PC-3 (cell line): Measurements from ENCODE around the gene ESRRB. TPM values are rescaled to one million over a fixed set of nuclear protein-coding genes. Genes with fewer than 3 reads are reported as not detected.

Source experiments
- ATAC-seq: fragments of 200-7000 bp; cut with Tn5 transposase; 2 replicates; pipeline ENCODE4 v1.9.1; 2020; ENCODE audit warnings: mild to moderate bottlenecking, moderate library complexity
- BruUV-seq: library from RNA; stranded (reverse); fragments of 400-500 nt; replicated peaks from 2 replicates; lab custom pipeline; 2021; lab: Mats Ljungman, UMichigan
- CTCF ChIA-PET: fragments of 300-600 bp; sonication (Branson Sonifier 250); formaldehyde crosslinking; loops from one replicate; lab custom pipeline; 2022; ENCODE audit warnings: antibody characterized with exemption; lab: Charles Lee
- POLR2A ChIA-PET: fragments of 300-600 bp; sonication (Branson Sonifier 250); formaldehyde crosslinking; loops from one replicate; lab custom pipeline; 2022; ENCODE audit warnings: antibody characterized with exemption; ENCODE audit not compliant: unreplicated experiment; lab: Charles Lee
- DNase-seq: peaks from one replicate; pipeline ENCODE4 v3.0.0-alpha.2; 2015
- H2AFZ ChIP-seq: fragments of 300-600 bp; sonication (generic); 2 replicates; pipeline ENCODE4 v1.6.0; 2016; ENCODE audit warnings: antibody characterized with exemption, low read length
- H3F3A ChIP-seq: fragments of 300-600 bp; sonication (generic); one replicate; pipeline ENCODE4 v1.6.0; 2017; ENCODE audit warnings: antibody characterized with exemption, low read length, control low read depth, mild to moderate bottlenecking; ENCODE audit not compliant: unreplicated experiment
- H3K27ac ChIP-seq: fragments of 300-600 bp; sonication (generic); 2 replicates; pipeline ENCODE4 v1.5.1; 2016; ENCODE audit warnings: mild to moderate bottlenecking, low read length
- H3K27me3 ChIP-seq: fragments of 300-600 bp; sonication (generic); 2 replicates; pipeline ENCODE4 v1.6.1; 2016; ENCODE audit warnings: low read length, mixed read lengths
- H3K36me3 ChIP-seq: fragments of 300-600 bp; sonication (generic); 2 replicates; pipeline ENCODE4 v1.6.1; 2016; ENCODE audit warnings: low read depth, mixed run types, low read length, mixed read lengths
- H3K4me1 ChIP-seq: fragments of 300-600 bp; sonication (generic); 2 replicates; pipeline ENCODE4 v1.5.1; 2016; ENCODE audit warnings: low read length; ENCODE audit not compliant: insufficient read depth
- H3K4me2 ChIP-seq: fragments of 300-600 bp; sonication (generic); 2 replicates; pipeline ENCODE4 v1.6.0; 2016; ENCODE audit warnings: low read length
- H3K4me3 ChIP-seq: fragments of 300-600 bp; sonication (generic); 2 replicates; pipeline ENCODE4 v1.5.1; 2016; ENCODE audit warnings: mild to moderate bottlenecking, low read length, mixed read lengths
- H3K79me2 ChIP-seq: fragments of 300-600 bp; sonication (generic); 2 replicates; pipeline ENCODE4 v1.6.1; 2017; ENCODE audit warnings: low read length, mixed read lengths
- H3K9ac ChIP-seq: fragments of 300-600 bp; sonication (generic); 2 replicates; pipeline ENCODE4 v1.6.0; 2016; ENCODE audit warnings: mild to moderate bottlenecking, low read length
- H3K9me2 ChIP-seq: fragments of 300-600 bp; sonication (generic); replicated peaks from 2 replicates; pipeline ENCODE4 v1.6.1; 2016; ENCODE audit warnings: mixed run types, low read length, mixed read lengths
- H3K9me3 ChIP-seq: fragments of 300-600 bp; sonication (generic); 2 replicates; pipeline ENCODE4 v1.6.1; 2016; ENCODE audit warnings: low read length, mixed read lengths
- H4K20me1 ChIP-seq: fragments of 300-600 bp; sonication (generic); 2 replicates; pipeline ENCODE4 v1.6.1; 2016; ENCODE audit warnings: low read length, mixed read lengths
- CTCF ChIP-seq: fragments of 300-600 bp; sonication (generic); conservative IDR thresholded peaks from 2 replicates; pipeline ENCODE4 v1.5.1; 2017; ENCODE audit warnings: antibody characterized with exemption, low read depth, mild to moderate bottlenecking, low read length
- EZH2 ChIP-seq: fragments of 300-600 bp; sonication (generic); IDR thresholded peaks from one replicate; pipeline ENCODE4 v1.6.1; 2017; ENCODE audit warnings: antibody characterized with exemption, mild to moderate bottlenecking, low read length; ENCODE audit not compliant: unreplicated experiment
- EZH2phosphoT487 ChIP-seq: fragments of 300-600 bp; sonication (generic); IDR thresholded peaks from 2 replicates; pipeline ENCODE4 v1.6.1; 2018; ENCODE audit warnings: mild to moderate bottlenecking, antibody characterized with exemption, low read length, borderline replicate concordance
- intact Hi-C: fragments of 100-400 bp; cut with micrococcal nuclease; formaldehyde crosslinking; loops from 2 replicates; pipeline ENCODE4 v1.9.0; 2023
- total RNA-seq: library from RNA; depleted of rRNA; stranded (reverse); fragments of >200 nt; gene quantifications from 2 replicates; pipeline ENCODE4 v1.2.3, GENCODE V29; 2014

Gene ESRRB
- total RNA-seq, 1 experiment from 2014 or later = not detected

GRCh38 chr14:76413962-76414600, 38.1 kb downstream of the ESRRB start:
- DNase-seq = no peak
- Histone ChIP-seq H3K27me3 (peaks cover 19% of the 10 kb centered on the region), H3K9ac (no peak overlapping the region), H2AFZ (no peak overlapping the region), H3K9me2 (no peaks in the 10 kb centered on the region), H3K4me3 (no peak overlapping the region), H3F3A (no peaks in the 10 kb centered on the region), H3K36me3 (no peaks in the 10 kb centered on the region), H3K4me2 (no peak overlapping the region), H3K9me3 (no peaks in the 10 kb centered on the region), H4K20me1 (no peaks in the 10 kb centered on the region), H3K79me2 (no peaks in the 10 kb centered on the region), H3K4me1 (no peaks in the 10 kb centered on the region), H3K27ac (no peak overlapping the region)
- CTCF ChIA-PET = no interaction called here
- ATAC-seq = no peak
- intact Hi-C loops = no loop called here
- no TSS peak for BruUV-seq
- TF ChIP-seq EZH2 (no peak), CTCF (no peak), EZH2phosphoT487 (no peak)
- POLR2A ChIA-PET = no interaction called here

- H3K27me3 ChIP-seq = peaks cover 15% of the 10 kb centered on the region
- CTCF ChIA-PET = no interaction called here
- H3K36me3 ChIP-seq = no peaks in the 10 kb centered on the region
- H3K4me3 ChIP-seq = no peak overlapping the region
- H3K9me3 ChIP-seq = no peaks in the 10 kb centered on the region
- no peaks in the 10 kb centered on the region for H3K4me1 ChIP-seq
- DNase-seq (no peak), ATAC-seq (no peak)
- intact Hi-C loops = no loop called here
- no peaks in the 10 kb centered on the region for H3K79me2 ChIP-seq
- TF ChIP-seq CTCF = no peak
- TF ChIP-seq EZH2 = no peak
- TF ChIP-seq EZH2phosphoT487 = no peak
- no peaks in the 10 kb centered on the region for H3K9me2 ChIP-seq
- no peaks in the 10 kb centered on the region for H3F3A ChIP-seq
- BruUV-seq = no TSS peak
- no peak overlapping the region for H3K4me2 ChIP-seq
- no peak overlapping the region for H2AFZ ChIP-seq
- POLR2A ChIA-PET = no interaction called here
- no peak overlapping the region for H3K9ac ChIP-seq
- no peaks in the 10 kb centered on the region for H4K20me1 ChIP-seq
- H3K27ac ChIP-seq = no peak overlapping the region
Observed at GRCh38 chr14:76419399-76419798, 43.5 kb downstream of the ESRRB start.

GRCh38 chr14:76420827-76421226, 44.9 kb downstream of the ESRRB start:
- Histone ChIP-seq H3K4me3 (no peak overlapping the region), H2AFZ (no peak overlapping the region), H3K4me2 (no peak overlapping the region), H4K20me1 (no peaks in the 10 kb centered on the region), H3K36me3 (no peaks in the 10 kb centered on the region), H3F3A (no peaks in the 10 kb centered on the region), H3K9me3 (no peaks in the 10 kb centered on the region), H3K9ac (no peak overlapping the region), H3K27ac (no peak overlapping the region), H3K4me1 (no peaks in the 10 kb centered on the region), H3K9me2 (no peaks in the 10 kb centered on the region), H3K27me3 (peaks cover 9% of the 10 kb centered on the region), H3K79me2 (no peaks in the 10 kb centered on the region)
- BruUV-seq = no TSS peak
- DNase-seq (no peak), ATAC-seq (no peak)
- POLR2A ChIA-PET = no interaction called here
- TF ChIP-seq CTCF (no peak), EZH2phosphoT487 (no peak), EZH2 (no peak)
- intact Hi-C loops = no loop called here
- CTCF ChIA-PET = no interaction called here
